Liver (tissue), 3 donors: ENCODE results near the gene LRRK1.

Experiments
- GABPA ChIP-seq, 2 donors: IDR thresholded peaks in 1 of 2; conservative IDR thresholded peaks in 1 of 2; 2 replicates each; pipeline ENCODE4 v1.6.1; 2016; ENCODE audit warnings: antibody characterized with exemption in 2 of 2, mild to moderate bottlenecking in 1 of 2, moderate library complexity in 1 of 2
- HNF4A ChIP-seq, 2 donors: conservative IDR thresholded peaks; 2 replicates each; pipeline ENCODE4 v1.6.1; 2016; ENCODE audit warnings: antibody characterized with exemption in 2 of 2, mild to moderate bottlenecking in 2 of 2
- HNF4G ChIP-seq: IDR thresholded peaks from 2 replicates; pipeline ENCODE4 v1.6.1; 2016; ENCODE audit warnings: antibody characterized with exemption
- JUND ChIP-seq, 2 donors: IDR thresholded peaks; 2 replicates each; pipeline ENCODE4 v1.6.1; 2016; ENCODE audit warnings: antibody characterized with exemption in 2 of 2
- RAD21 ChIP-seq, 2 donors: IDR thresholded peaks; 2 replicates each; pipeline ENCODE4 v1.6.1; 2016; ENCODE audit warnings: antibody characterized with exemption in 2 of 2, mild to moderate bottlenecking in 2 of 2
- RXRA ChIP-seq, 2 donors: IDR thresholded peaks; 2 replicates each; pipeline ENCODE4 v1.6.1; 2017 to 2018; ENCODE audit warnings: antibody characterized with exemption in 2 of 2, mild to moderate bottlenecking in 1 of 2
- SP1 ChIP-seq: IDR thresholded peaks from 2 replicates; pipeline ENCODE4 v1.6.1; 2018; ENCODE audit warnings: antibody characterized with exemption, mild to moderate bottlenecking
- TAF1 ChIP-seq: conservative IDR thresholded peaks from 2 replicates; pipeline ENCODE4 v1.6.1; 2016; ENCODE audit warnings: antibody characterized with exemption, mild to moderate bottlenecking
- YY1 ChIP-seq: IDR thresholded peaks from 2 replicates; pipeline ENCODE4 v1.6.1; 2016; ENCODE audit warnings: antibody characterized with exemption, mild to moderate bottlenecking
- TF ChIP-seq, protein P1 (sequence below): fragments of 150-350 bp; IDR thresholded peaks from 2 replicates; pipeline ENCODE4 v1.5.1; 2017; ENCODE audit warnings: improper control_type of control experiment, low read depth, low read length; ENCODE audit not compliant: missing input control
- TF ChIP-seq, protein P2 (sequence below): IDR thresholded peaks from 2 replicates; pipeline ENCODE4 v1.6.1; 2016; ENCODE audit warnings: antibody characterized with exemption
- TF ChIP-seq, protein P3 (sequence below): IDR thresholded peaks from 2 replicates; pipeline ENCODE4 v1.6.1; 2016; ENCODE audit warnings: antibody characterized with exemption, mild to moderate bottlenecking
- TF ChIP-seq, protein P4 (sequence below): IDR thresholded peaks from 2 replicates; pipeline ENCODE4 v1.6.1; 2016; ENCODE audit warnings: antibody characterized with exemption
- TF ChIP-seq, protein P5 (sequence below): IDR thresholded peaks from 2 replicates; pipeline ENCODE4 v1.6.1; 2016; ENCODE audit warnings: antibody characterized with exemption
- donor health status: healthy.
- donor health status: healthy.

DNA sequence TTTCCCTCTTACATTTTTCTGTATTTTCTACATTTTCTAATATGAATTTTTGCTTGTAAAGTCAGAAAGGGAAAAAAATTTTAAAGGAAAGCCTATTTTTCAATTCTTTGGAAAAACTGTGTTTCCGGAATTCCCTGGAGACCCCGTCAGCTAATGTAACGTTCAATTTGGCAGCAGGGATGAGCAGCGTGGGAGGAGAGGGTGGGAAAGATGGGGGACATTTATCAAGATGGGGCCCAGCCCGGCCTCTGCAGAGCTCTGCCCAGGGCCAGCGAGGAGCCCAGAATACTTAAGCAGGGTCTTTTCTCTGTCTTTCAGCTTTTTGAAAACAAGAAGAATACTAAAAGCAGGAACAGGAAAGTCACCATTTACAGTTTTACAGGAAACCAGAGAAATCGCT is 129.0 kb downstream of the LRRK1 start:
- TF ChIP-seq, protein P1, sequence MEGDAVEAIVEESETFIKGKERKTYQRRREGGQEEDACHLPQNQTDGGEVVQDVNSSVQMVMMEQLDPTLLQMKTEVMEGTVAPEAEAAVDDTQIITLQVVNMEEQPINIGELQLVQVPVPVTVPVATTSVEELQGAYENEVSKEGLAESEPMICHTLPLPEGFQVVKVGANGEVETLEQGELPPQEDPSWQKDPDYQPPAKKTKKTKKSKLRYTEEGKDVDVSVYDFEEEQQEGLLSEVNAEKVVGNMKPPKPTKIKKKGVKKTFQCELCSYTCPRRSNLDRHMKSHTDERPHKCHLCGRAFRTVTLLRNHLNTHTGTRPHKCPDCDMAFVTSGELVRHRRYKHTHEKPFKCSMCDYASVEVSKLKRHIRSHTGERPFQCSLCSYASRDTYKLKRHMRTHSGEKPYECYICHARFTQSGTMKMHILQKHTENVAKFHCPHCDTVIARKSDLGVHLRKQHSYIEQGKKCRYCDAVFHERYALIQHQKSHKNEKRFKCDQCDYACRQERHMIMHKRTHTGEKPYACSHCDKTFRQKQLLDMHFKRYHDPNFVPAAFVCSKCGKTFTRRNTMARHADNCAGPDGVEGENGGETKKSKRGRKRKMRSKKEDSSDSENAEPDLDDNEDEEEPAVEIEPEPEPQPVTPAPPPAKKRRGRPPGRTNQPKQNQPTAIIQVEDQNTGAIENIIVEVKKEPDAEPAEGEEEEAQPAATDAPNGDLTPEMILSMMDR = no peak
- TF ChIP-seq, protein P2, sequence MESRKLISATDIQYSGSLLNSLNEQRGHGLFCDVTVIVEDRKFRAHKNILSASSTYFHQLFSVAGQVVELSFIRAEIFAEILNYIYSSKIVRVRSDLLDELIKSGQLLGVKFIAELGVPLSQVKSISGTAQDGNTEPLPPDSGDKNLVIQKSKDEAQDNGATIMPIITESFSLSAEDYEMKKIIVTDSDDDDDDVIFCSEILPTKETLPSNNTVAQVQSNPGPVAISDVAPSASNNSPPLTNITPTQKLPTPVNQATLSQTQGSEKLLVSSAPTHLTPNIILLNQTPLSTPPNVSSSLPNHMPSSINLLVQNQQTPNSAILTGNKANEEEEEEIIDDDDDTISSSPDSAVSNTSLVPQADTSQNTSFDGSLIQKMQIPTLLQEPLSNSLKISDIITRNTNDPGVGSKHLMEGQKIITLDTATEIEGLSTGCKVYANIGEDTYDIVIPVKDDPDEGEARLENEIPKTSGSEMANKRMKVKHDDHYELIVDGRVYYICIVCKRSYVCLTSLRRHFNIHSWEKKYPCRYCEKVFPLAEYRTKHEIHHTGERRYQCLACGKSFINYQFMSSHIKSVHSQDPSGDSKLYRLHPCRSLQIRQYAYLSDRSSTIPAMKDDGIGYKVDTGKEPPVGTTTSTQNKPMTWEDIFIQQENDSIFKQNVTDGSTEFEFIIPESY = no peak
- TF ChIP-seq RAD21 (IDR thresholded peaks at IDR 0.05) = no peak
- no peak for TF ChIP-seq RXRA (IDR thresholded peaks at IDR 0.05)
- TF ChIP-seq, protein P3, sequence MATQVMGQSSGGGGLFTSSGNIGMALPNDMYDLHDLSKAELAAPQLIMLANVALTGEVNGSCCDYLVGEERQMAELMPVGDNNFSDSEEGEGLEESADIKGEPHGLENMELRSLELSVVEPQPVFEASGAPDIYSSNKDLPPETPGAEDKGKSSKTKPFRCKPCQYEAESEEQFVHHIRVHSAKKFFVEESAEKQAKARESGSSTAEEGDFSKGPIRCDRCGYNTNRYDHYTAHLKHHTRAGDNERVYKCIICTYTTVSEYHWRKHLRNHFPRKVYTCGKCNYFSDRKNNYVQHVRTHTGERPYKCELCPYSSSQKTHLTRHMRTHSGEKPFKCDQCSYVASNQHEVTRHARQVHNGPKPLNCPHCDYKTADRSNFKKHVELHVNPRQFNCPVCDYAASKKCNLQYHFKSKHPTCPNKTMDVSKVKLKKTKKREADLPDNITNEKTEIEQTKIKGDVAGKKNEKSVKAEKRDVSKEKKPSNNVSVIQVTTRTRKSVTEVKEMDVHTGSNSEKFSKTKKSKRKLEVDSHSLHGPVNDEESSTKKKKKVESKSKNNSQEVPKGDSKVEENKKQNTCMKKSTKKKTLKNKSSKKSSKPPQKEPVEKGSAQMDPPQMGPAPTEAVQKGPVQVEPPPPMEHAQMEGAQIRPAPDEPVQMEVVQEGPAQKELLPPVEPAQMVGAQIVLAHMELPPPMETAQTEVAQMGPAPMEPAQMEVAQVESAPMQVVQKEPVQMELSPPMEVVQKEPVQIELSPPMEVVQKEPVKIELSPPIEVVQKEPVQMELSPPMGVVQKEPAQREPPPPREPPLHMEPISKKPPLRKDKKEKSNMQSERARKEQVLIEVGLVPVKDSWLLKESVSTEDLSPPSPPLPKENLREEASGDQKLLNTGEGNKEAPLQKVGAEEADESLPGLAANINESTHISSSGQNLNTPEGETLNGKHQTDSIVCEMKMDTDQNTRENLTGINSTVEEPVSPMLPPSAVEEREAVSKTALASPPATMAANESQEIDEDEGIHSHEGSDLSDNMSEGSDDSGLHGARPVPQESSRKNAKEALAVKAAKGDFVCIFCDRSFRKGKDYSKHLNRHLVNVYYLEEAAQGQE = no peak
- no peak for TF ChIP-seq YY1
- no peak for TF ChIP-seq HNF4G
- TF ChIP-seq, protein P4, sequence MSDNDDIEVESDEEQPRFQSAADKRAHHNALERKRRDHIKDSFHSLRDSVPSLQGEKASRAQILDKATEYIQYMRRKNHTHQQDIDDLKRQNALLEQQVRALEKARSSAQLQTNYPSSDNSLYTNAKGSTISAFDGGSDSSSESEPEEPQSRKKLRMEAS = no peak
- TF ChIP-seq GABPA (IDR thresholded peaks at IDR 0.05 in 1 of 2, conservative IDR thresholded peaks at IDR 0.05 in 1 of 2) = no peak
- no peak for TF ChIP-seq SP1
- TF ChIP-seq, protein P5, sequence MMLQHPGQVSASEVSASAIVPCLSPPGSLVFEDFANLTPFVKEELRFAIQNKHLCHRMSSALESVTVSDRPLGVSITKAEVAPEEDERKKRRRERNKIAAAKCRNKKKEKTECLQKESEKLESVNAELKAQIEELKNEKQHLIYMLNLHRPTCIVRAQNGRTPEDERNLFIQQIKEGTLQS = no peak
- no peak for TF ChIP-seq JUND (IDR thresholded peaks at IDR 0.05)
- no peak for TF ChIP-seq TAF1
- TF ChIP-seq HNF4A (conservative IDR thresholded peaks at IDR 0.05) = no peak
